ENCODE measurements around the gene SPRR1A.

GRCh38 chr1:152967201-152967600, 16.7 kb upstream of the SPRR1A start:
- no peak for TF ChIP-seq CTCF (IDR thresholded peaks at IDR 0.05)
- no peak for TF ChIP-seq POLR2AphosphoS5 (IDR thresholded peaks at IDR 0.05; ENCODE audit: low read depth, low read length)
- no peak for TF ChIP-seq REST (IDR thresholded peaks at IDR 0.05; ENCODE audit: insufficient read depth in 1 of 2, low read depth in 2 of 2, low read length in 1 of 2)
- TF ChIP-seq SIN3A (IDR thresholded peaks at IDR 0.05; ENCODE audit: borderline replicate concordance, insufficient read depth, low read depth, low read length), result no peak
- no peak for TF ChIP-seq TCF7L2 (IDR thresholded peaks at IDR 0.05; ENCODE audit: low read depth, low read length)
